ENCODE data around the gene NLRP8. TPM values are rescaled to one million over a fixed set of nuclear protein-coding genes. Genes with fewer than 3 reads are reported as not detected.
"Not testable (repeated sequence)": the region's sequence is repeated elsewhere in the genome, so short reads cannot be mapped to it uniquely, and the experiment has no call there.

The NLRP8 gene
- total RNA-seq, 1 experiment from 2014 or later, result not detected

DNA sequence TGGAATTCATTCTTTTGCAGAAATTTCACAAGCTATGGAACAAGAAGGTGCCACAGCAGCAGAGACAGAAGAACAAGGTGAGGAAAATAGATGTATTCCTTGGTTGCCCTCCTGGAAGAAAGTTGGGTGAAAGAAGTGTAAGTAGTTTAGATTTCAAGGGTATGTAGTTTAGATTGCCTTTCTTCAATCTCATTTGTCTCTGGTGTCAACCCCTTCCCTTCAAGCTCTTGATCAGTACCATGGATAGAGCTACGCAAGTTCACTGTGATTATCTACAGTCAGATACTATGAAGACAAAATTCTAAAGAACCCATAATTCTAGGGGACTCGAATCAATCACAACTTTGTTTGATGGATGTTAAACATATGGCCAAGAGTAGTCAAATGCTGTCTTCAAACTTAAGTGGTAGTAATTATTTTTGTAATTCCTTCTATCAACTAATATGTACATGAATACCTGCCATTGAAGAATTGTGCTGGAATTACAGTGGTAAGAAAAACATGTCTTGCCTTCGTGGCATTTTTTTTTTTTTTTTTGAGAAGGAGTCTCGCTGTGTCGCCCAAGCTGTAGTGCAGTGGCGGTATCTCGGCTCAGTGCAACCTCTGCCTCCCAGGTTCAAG lies 72.8 kb downstream of the NLRP8 start:
- H3K9me3 Mint-ChIP-seq, result peaks cover 86 to 91% of the 10 kb centered on the region in 2 experiments
- not testable (repeated sequence) for H3K56ac ChIP-seq (ENCODE audit: insufficient read length, low read depth, low read length); H3K27me3 ChIP-seq (ENCODE audit: insufficient read depth, low read length); H3K18ac ChIP-seq (ENCODE audit: insufficient read length, low read depth, low read length); H3K4me3 Mint-ChIP-seq; H3K27me3 Mint-ChIP-seq (ENCODE audit: low read depth); H3K4me2 ChIP-seq (ENCODE audit: insufficient read depth, insufficient read length, low read length); DNase-seq; H3K14ac ChIP-seq (ENCODE audit: insufficient read depth, low read length); H3K9ac ChIP-seq (ENCODE audit: extremely low read depth, insufficient read length, low read length); H4K5ac ChIP-seq (ENCODE audit: insufficient read length, low read depth, low read length); H4K91ac ChIP-seq (ENCODE audit: insufficient read length, low read depth, low read length); H2BK5ac ChIP-seq (ENCODE audit: insufficient read length, low read length); H2BK12ac ChIP-seq (ENCODE audit: insufficient read length, low read depth, low read length); H3T11ph ChIP-seq (ENCODE audit: low read length); H4K20me1 ChIP-seq (ENCODE audit: control insufficient read depth, insufficient read depth, insufficient read length); H2AK5ac ChIP-seq (ENCODE audit: insufficient read length, low read length); H3K27ac ChIP-seq (ENCODE audit: insufficient read length, low read depth, low read length); H2BK15ac ChIP-seq (ENCODE audit: low read depth, low read length); H3K4me1 ChIP-seq (ENCODE audit: insufficient read depth, low read length); H2AFZ ChIP-seq (ENCODE audit: low read length); H3K4ac ChIP-seq (ENCODE audit: low read depth, low read length); H2BK20ac ChIP-seq (ENCODE audit: low read depth, low read length, poor library complexity, severe bottlenecking); H3K23ac ChIP-seq (ENCODE audit: insufficient read length, low read depth, low read length); H2BK120ac ChIP-seq (ENCODE audit: low read depth, low read length, poor library complexity, severe bottlenecking); H3K79me2 ChIP-seq (ENCODE audit: insufficient read depth, low read length); H3K27ac Mint-ChIP-seq; H3K23me2 ChIP-seq (ENCODE audit: insufficient read length, low read depth, low read length, poor library complexity, severe bottlenecking); H3K4me1 Mint-ChIP-seq; H3K79me1 ChIP-seq (ENCODE audit: insufficient read depth, low read depth, low read length, poor library complexity, severe bottlenecking); H4K8ac ChIP-seq (replicated peaks; ENCODE audit: insufficient read length, low read depth, low read length)
- H3K36me3 Mint-ChIP-seq (ENCODE audit: insufficient read depth in 1 of 3, low read depth in 3 of 3), result peaks cover 0 to 29% (median 5%) of the 10 kb centered on the region in 3 experiments; a peak in 4 of 7 replicates
- peaks cover 60% of the 10 kb centered on the region for H3K9me3 ChIP-seq (ENCODE audit: control insufficient read depth, low read depth, low read length)
- WGBS (ENCODE audit: extremely low coverage, insufficient read length, low lambda C conversion rate), result no CpG with 5 or more reads among the region's 7 CpGs
